Medulla oblongata (tissue), 1 donor: ENCODE results near the gene NELL1.

Experiments used
- DNase-seq: peaks from one replicate; pipeline ENCODE4 v3.0.0-alpha.2; 2015; ENCODE audit errors: extremely low spot score

Gene NELL1

DNA sequence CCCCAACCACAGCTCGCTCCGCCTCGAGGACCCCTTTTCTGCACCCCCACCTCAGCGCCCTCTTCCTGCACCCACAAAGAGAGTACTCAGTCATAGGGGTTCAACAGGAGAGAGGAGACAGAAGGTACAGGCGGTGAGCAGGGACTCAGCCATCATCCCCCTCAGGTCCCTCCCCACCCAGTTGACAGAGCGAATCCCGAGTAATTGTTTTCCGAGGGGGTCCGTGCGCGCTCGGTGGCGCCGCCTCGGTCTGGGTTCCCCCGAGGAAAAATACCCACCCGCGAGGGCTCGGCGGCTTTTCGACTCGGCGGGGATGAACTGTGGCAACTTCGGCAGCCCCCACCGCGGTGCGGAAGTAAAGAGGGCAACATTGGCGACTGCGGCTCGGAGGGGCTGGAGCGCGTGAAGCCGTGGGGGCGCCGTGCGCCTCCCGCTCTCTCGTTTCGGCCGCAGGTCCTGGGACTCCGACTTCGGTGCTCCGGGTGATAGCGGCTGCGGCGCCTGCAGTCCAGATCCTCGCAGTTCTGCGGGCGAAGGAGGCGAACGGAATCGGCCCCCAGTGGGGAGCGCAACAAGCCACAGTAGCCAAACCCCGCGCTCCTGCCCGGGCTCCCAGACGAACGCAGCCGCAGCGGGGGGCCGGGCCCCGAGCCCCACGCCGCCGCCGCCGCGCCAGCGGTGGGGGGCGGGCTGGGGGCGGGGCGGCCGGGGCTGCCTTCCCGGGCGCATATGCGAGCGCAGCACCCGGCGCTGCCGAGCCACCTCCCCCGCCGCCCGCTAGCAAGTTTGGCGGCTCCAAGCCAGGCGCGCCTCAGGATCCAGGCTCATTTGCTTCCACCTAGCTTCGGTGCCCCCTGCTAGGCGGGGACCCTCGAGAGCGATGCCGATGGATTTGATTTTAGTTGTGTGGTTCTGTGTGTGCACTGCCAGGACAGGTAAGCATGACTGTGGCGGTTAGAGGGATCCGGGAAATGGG lies at the start of gene NELL1:
Gene NELL1 (plus strand): TSS at position 743 of the 976 bp plus-strand sequence.
- no peak for DNase-seq

GRCh38 chr11:20620988-20621387 lies 48.4 kb upstream of the NELL1 start:
- no peak for DNase-seq

DNA sequence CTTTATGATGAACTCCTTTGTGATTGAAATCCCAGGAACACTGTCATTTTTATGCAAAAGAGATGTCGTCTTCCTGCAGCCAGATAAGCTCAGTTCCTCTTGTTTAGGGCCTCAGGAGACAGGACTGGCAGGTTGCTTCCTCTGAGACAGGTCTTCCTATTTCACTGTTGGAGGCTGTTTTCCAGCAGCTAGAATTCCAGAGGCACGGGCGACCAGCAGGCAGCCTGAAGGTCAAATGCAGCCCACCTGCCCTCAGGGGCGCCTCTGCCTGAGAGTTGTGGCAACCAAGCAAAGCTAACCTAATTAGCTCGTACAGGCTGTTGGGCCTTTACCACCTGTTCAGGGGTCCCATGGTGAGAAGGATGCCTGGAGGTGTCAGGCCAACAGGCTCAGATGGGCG lies 47.7 kb upstream of the NELL1 start:
- DNase-seq: no peak

DNA sequence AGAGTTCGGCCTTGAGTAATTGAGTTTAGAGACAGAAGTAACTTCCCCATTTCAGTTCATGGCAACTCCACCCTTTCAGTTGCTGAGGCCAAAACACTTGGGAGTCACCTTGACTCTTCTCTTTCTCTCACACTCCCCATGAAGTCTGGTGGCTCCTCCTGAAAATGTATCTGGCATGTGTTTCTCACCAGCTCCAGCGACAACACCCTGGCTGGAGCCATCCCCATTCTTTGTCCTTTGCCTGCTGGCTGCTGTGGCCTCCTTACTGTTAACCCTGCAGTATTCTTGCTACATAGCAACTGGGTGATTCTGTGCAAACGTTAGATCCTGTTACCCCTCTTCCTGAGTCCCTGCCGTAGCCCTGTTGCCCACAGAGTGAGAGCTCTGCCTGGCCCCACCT lies 46.1 kb upstream of the NELL1 start:
- no peak for DNase-seq

DNA sequence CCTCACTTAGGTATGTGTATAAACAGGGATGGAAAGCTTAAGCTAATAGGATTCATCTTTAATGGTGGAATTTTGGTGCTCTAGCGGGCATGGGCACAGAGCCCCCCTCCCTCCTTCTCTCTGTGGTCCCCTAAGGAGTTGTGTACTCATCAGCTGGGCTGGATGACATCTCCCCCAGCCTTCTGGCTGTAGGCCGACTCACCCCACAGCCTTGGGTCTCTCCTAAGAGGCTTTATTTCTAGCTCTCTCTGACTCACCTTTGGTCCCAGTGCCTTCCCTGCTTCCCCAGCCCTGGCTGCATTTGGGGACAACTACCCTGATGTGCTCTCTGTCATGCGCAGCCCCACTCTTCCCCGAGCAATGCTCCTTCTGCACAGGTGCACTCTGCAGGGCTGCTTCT lies 43.1 kb upstream of the NELL1 start:
- no peak for DNase-seq

GRCh38 chr11:20627026-20627425 lies 42.4 kb upstream of the NELL1 start:
- DNase-seq: no peak

GRCh38 chr11:20627701-20628100 lies 41.7 kb upstream of the NELL1 start:
- no peak for DNase-seq

DNA sequence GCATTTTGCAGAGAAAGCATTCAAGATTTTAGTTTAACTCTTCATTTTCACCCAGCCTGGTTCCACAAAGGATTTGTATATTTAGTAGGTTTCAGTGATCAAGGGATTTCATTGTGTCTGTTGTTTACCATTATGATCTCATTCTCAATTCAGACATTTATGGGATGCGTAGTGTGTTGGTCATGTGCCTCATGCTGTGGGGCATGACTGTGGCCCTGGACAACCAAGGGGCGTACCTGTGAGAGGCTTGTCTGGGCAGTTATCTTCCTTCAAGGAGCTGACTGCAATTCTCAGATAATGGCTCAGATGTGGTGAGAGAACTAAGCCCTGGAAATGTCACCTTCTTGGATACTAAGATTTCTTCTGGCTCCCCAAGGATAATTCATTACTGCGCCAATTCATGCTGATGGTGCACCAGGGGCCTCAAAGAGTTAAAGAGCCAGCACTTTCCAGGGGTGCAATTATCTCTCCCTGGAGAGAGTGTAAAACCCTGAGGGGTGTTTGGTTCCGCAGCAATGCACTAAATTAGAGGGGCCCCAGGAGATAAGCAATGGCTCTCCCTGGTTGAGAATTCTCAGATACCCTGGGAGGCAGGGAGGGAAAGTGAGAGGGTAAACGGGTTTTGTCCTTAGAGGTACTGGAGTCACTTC lies 37.7 kb upstream of the NELL1 start:
- DNase-seq: no peak

DNA sequence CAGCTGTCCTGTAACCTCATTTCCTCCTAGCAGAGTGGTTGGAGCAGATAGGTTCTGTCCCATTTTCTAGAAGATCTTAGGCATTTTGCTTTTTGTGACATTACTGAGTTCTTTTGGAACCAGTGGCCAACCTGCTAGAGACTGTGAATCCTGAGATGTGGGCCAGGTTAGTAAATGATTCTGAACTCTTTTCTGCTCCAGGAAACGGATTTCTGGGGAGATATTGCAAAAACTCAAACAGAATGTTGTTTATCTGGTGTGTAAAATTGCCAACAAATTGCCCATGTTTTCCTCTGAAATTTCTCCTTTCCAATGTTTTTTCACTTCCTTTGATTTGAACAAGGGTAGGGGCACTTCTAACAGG lies 37.2 kb upstream of the NELL1 start:
- DNase-seq: no peak

DNA sequence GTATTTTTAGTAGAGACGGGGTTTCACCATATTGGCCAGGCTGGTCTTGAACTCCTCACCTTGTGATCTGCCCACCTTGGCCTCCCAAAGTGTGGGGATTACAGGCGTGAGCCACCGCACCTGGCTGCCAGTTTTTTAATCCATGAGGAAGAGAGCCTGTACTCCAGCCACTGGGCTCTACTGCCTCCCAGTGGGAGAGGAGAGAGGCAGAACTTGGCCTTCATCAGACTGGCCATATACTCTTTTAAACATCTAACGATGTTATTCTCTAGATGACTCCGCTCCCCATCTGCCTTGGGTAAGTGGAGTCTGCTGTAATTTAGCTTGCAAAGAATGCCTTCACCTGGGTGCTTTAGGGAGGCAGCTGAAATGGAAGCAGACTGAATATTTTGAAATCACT lies 35.3 kb upstream of the NELL1 start:
- DNase-seq: no peak

- DNase-seq: no peak
Observed at GRCh38 chr11:20634781-20635180, 34.6 kb upstream of the NELL1 start.

GRCh38 chr11:20638074-20638473 lies 31.3 kb upstream of the NELL1 start:
- no peak for DNase-seq

- DNase-seq: no peak
Observed at GRCh38 chr11:20639688-20640087, 29.7 kb upstream of the NELL1 start.

- DNase-seq: no peak
Observed at GRCh38 chr11:20640401-20640800, 29.0 kb upstream of the NELL1 start.

GRCh38 chr11:20644360-20644759 lies 25.0 kb upstream of the NELL1 start:
- DNase-seq: no peak

- DNase-seq: peak; percentile 80
Observed at GRCh38 chr11:20647976-20648565, 21.3 kb upstream of the NELL1 start.

DNA sequence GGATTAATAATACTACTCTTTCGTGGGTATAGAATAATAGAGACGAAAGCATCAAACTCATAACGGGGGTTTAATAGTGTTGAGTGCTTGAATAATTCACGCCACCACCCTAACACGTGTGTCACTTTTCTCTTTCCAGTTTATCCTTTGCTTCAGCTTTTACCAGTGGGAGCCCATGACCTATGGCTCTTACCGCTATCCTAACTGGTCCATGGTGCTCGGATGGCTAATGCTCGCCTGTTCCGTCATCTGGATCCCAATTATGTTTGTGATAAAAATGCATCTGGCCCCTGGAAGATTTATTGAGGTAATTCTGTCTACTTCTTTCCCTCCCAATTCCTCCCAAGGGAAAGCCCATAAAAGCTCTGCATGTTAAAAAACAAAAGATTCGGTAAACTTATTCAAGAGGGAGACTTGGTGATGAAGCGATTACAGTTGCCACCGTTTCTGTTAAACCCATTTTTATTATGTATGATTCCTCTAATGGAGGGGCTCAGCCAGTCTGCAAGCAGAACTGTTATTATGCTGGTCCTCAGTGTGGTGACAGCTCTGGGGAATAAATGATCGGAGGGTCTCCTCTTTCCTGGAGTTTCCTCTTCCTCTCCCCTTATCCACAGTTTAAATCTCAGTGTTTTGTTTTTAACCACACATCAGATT lies 17.1 kb upstream of the NELL1 start:
- no peak for DNase-seq

DNA sequence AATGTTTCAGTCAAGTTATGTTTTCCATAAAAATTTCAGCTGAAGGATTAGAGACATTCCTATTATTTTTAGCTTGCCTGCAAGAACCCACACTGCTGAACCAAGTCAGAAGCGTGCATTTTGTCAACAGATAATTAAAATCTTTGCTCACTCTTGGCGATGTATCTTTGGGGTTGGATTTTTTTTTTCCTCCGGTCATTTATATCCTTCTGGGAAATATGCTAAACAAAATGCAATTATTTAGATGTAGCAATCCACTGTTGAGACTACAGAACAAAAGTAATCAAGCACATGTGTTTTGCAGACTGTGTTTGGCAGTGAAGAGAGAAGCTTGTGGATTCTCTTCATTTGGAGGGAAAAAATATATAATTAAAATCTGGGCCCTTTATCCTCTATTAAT lies 15.3 kb upstream of the NELL1 start:
- no peak for DNase-seq

DNA sequence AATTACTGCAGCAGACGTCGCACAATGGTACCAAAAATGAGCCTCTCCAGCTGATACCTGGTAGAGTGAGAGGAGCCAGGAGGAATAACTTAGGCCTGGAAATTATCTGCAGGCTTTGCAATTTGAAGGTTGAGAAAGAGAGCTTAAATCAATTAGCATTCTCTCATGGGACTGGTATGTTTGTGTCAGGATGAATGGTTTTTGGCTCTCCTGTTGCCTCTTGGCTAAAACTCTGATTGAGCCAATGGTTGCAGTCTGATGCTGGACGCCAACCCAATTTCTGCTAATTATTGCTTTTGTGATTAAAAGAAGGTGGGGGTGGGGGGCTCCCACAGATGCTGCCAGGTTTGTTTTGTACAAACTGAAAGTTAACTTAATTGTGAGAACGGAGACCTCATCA lies 12.5 kb upstream of the NELL1 start:
- no peak for DNase-seq

DNA sequence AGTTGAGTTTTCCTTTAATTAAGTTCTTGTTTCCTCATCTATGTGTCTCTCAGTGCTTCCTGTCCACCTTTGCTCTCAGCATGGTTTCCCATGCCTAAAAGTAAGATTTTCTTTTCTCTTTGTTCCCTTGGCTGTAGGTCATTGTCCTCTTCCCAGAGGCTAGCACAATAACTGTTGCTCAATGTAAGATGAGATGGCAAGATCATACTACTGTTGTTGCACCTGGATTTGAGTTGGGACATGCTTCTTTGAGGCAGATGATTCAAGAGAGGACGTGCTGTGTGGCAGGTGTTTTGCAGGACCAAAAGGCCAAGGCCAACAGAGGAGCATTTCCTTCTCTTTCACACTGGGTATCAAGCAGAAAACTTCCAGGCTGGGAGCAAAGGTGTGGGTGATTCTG lies 11.3 kb upstream of the NELL1 start:
- no peak for DNase-seq

GRCh38 chr11:20661445-20661844 lies 7.9 kb upstream of the NELL1 start:
- no peak for DNase-seq

DNA sequence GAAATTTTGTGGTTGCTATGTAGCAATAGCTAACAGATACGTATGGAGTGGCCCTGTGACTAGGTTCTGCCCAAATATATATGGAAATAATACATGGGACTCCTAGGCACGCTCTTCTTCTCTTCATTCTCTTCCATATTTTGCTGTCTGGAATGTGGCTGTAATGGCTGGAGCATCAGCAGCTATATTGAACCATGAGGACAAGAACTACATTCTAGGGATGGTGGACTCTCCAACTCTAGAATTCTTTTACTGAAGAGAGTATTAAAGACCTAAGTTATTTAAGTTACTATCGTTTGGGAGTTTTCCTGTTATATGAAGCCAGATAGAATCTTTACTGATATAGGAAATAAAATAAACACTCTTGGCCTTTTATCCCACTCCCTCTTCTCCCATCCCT lies 7.5 kb upstream of the NELL1 start:
- DNase-seq: no peak
